HepG2 (cell line): Measurements from ENCODE around the gene ZNF211. TPM values are rescaled to one million over a fixed set of nuclear protein-coding genes. Genes with fewer than 3 reads are reported as not detected.

Experiments used
- FOXP4 ChIP-seq: sonication (generic); formaldehyde crosslinking; IDR thresholded peaks from 2 replicates; pipeline ENCODE4 v1.4.0; 2020; ENCODE audit warnings: missing genetic modification reagents
- KDM5B ChIP-seq: sonication (generic); formaldehyde crosslinking; IDR thresholded peaks from 2 replicates; pipeline ENCODE4 v1.4.0; 2020; ENCODE audit warnings: missing genetic modification reagents, mild to moderate bottlenecking, borderline replicate concordance
- RBAK ChIP-seq: sonication (generic); formaldehyde crosslinking; IDR thresholded peaks from 2 replicates; pipeline ENCODE4 v1.5.1; 2020; ENCODE audit warnings: mild to moderate bottlenecking, missing genetic modification reagents
- RNF219 ChIP-seq: sonication (generic); formaldehyde crosslinking; IDR thresholded peaks from 2 replicates; pipeline ENCODE4 v1.5.0; 2020; ENCODE audit warnings: mild to moderate bottlenecking, missing genetic modification reagents
- TEAD3 ChIP-seq: optimal IDR thresholded peaks from 2 replicates; pipeline ENCODE3; 2016; ENCODE audit warnings: borderline replicate concordance
- TEF ChIP-seq: sonication (generic); formaldehyde crosslinking; IDR thresholded peaks from 2 replicates; pipeline ENCODE4 v1.5.0; 2020; ENCODE audit warnings: missing genetic modification reagents
- U2AF1 ChIP-seq: fragments of 200-400 bp; formaldehyde crosslinking; optimal IDR thresholded peaks from 2 replicates; pipeline ENCODE3; 2017; ENCODE audit warnings: mild to moderate bottlenecking, low read depth, low read length
- ZEB1 ChIP-seq: IDR thresholded peaks from 2 replicates; pipeline ENCODE4 v1.6.1; 2012; ENCODE audit warnings: mild to moderate bottlenecking, low read depth, inconsistent platforms; ENCODE audit not compliant: insufficient replicate concordance
- ZFAT ChIP-seq: sonication (generic); formaldehyde crosslinking; conservative IDR thresholded peaks from 2 replicates; pipeline ENCODE4 v1.8.1; 2023; ENCODE audit warnings: missing genetic modification reagents, inconsistent platforms
- ZNF143 ChIP-seq: sonication (generic); formaldehyde crosslinking; IDR thresholded peaks from 2 replicates; pipeline ENCODE4 v1.4.0; 2020; ENCODE audit warnings: missing genetic modification reagents
- ZNF18 ChIP-seq: sonication (generic); formaldehyde crosslinking; IDR thresholded peaks from 2 replicates; pipeline ENCODE4 v1.8.0; 2022; ENCODE audit warnings: mild to moderate bottlenecking, missing genetic modification reagents; ENCODE audit not compliant: insufficient replicate concordance
- ZNF407 ChIP-seq: sonication (generic); formaldehyde crosslinking; IDR thresholded peaks from one replicate; pipeline ENCODE4 v1.5.1; 2020; ENCODE audit warnings: mild to moderate bottlenecking, missing genetic modification reagents; ENCODE audit errors: not compliant biosample characterization
- ZNF788 ChIP-seq: sonication (generic); formaldehyde crosslinking; IDR thresholded peaks from 2 replicates; pipeline ENCODE4 v1.5.0; 2020; ENCODE audit warnings: mild to moderate bottlenecking, missing genetic modification reagents, borderline replicate concordance
- polyA plus RNA-seq, 8 experiments: library from polyadenylated mRNA; depleted of rRNA in 3 of 8; stranded (reverse) in 7 of 8; unstranded in 1 of 8; fragments of >200 nt; fragmentation: Illumina TruSeq in 4 of 8; extraction: Trizol in 4 of 8; gene quantifications; 2 replicates each; pipeline versions ENCODE4 v1.2.1 to v1.2.3, GENCODE V29; 2011 to 2016; ENCODE audit warnings: low read depth in 4 of 8, missing spikeins in 1 of 8, mixed read lengths in 1 of 8; ENCODE audit not compliant: insufficient read depth in 1 of 8
- total RNA-seq, 5 experiments: library from RNA; depleted of rRNA; stranded (reverse); fragments of >200 nt; fragmentation: Illumina TruSeq; extraction: Trizol; gene quantifications; 2 replicates each; pipeline ENCODE4 v1.2.3, GENCODE V29; 2016; ENCODE audit warnings: low read depth in 1 of 5

ZNF211 gene
- total and polyA plus RNA-seq, 2 of the 13 experiments (the other 11 are each of a cell fraction or from before 2014, with no cell fraction given), result 9.9 to 11.2 TPM

GRCh38 chr19:57664269-57665127 is 31.5 kb downstream of the ZNF211 start (continued):
- TF ChIP-seq TEF (CRISPR knock-in tag), result no peak
- no peak for TF ChIP-seq U2AF1
- no peak for TF ChIP-seq ZNF407
- no peak for TF ChIP-seq RNF219
- peak; percentile 43 for TF ChIP-seq ZNF143 (CRISPR knock-in tag)
- no peak for TF ChIP-seq FOXP4
- no peak for TF ChIP-seq ZNF18
- TF ChIP-seq ZFAT (CRISPR knock-in tag), result no peak
- TF ChIP-seq ZEB1, result no peak
- no peak for TF ChIP-seq TEAD3 (CRISPR knock-in tag)
- no peak for TF ChIP-seq RBAK (CRISPR knock-in tag)
- TF ChIP-seq ZNF788 (CRISPR knock-in tag), result no peak
- peak; percentile 70; the same call in 1 of the 2 replicates for TF ChIP-seq KDM5B (CRISPR knock-in tag)
